ENCODE results near the gene FAF1.

The FAF1 gene

GRCh38 chr1:50476800-50477199 lies 483.3 kb downstream of the FAF1 start:
- Histone ChIP-seq H3K4me3 (ENCODE audit: low read length) (no peak overlapping the region), H3K27me3 (ENCODE audit: control insufficient read depth, low read length) (no peaks in the 10 kb centered on the region), H3K9me2 (replicated peaks; ENCODE audit: control insufficient read depth, low read length) (no peaks in the 10 kb centered on the region), H3K79me2 (ENCODE audit: control insufficient read depth, low read length) (no peaks in the 10 kb centered on the region), H3F3A (ENCODE audit: control insufficient read depth, insufficient read depth) (no peaks in the 10 kb centered on the region), H3K9me3 (ENCODE audit: control insufficient read depth, insufficient read depth, low read length) (no peaks in the 10 kb centered on the region), H3K36me3 (ENCODE audit: control insufficient read depth, low read length) (peaks cover 22% of the 10 kb centered on the region), H3K27ac (ENCODE audit: low read depth, low read length) (no peak overlapping the region), H3K4me1 (ENCODE audit: control insufficient read depth, low read length) (peaks cover 17% of the 10 kb centered on the region), H4K20me1 (ENCODE audit: control insufficient read depth, insufficient read depth, low read depth, low read length) (no peaks in the 10 kb centered on the region), H3K4me2 (ENCODE audit: low read length) (peak overlapping the region; percentile 23)
- TF ChIP-seq CTCF (IDR thresholded peaks at IDR 0.05; ENCODE audit: low read depth, low read length, poor library complexity, severe bottlenecking) (no peak), EZH2phosphoT487 (IDR thresholded peaks at IDR 0.05; ENCODE audit: borderline replicate concordance, low read length) (no peak)

DNA sequence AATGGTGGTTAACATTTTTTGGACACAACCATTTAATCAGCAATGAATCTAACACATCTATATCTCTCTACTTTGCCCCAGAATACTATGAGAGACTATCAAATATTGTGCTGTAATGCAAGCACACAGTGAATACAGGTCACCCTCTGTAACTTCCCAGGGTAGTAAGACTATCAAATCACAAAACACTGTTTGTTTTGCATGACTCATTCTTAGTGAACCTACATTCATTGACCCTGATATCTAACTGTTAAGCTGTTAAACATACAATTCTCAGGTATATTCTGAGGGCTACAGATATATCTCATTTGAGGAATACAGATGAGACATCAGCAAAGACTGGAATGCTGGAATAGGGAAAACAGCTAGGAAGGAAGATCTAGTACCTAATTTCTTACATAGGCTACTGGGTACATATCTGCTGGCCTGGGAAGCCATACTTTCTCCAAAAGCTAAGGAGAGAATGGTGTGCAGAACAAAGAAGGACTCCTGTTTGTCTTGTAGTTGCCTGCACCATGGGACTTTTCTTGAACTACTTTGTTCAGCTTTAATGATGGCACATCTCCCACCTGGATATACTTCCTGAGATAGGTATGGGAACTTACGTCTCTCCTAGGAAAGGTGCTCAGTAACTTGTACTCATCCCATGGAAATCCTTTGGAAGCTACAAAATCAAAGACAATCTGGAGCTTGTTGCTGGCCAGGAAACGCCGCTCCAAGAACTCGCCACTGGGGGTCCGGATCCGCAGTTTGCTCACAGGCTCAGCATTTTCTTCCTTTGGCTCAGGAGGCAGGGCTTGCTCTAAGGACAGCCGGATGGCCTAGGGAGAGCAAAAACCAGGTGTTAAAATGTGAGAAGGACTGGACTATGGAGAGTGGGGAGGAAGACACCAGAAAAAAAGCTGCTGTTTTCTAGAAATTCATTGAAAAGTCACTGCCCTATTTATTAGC lies 484.9 kb downstream of the FAF1 start:
- H3K27ac ChIP-seq (ENCODE audit: low read depth, low read length): no peak overlapping the region
- H3K9me2 ChIP-seq (replicated peaks; ENCODE audit: control insufficient read depth, low read length): no peaks in the 10 kb centered on the region
- H3K4me3 ChIP-seq (ENCODE audit: low read length): no peak overlapping the region
- H3K9me3 ChIP-seq (ENCODE audit: control insufficient read depth, insufficient read depth, low read length): no peaks in the 10 kb centered on the region
- H3K27me3 ChIP-seq (ENCODE audit: control insufficient read depth, low read length): no peaks in the 10 kb centered on the region
- no peak overlapping the region for H3K4me2 ChIP-seq (ENCODE audit: low read length)
- peaks cover 17% of the 10 kb centered on the region for H3K4me1 ChIP-seq (ENCODE audit: control insufficient read depth, low read length)
- TF ChIP-seq CTCF (IDR thresholded peaks at IDR 0.05; ENCODE audit: low read depth, low read length, poor library complexity, severe bottlenecking): no peak
- TF ChIP-seq EZH2phosphoT487 (IDR thresholded peaks at IDR 0.05; ENCODE audit: borderline replicate concordance, low read length): no peak
- H3F3A ChIP-seq (ENCODE audit: control insufficient read depth, insufficient read depth): no peaks in the 10 kb centered on the region
- H3K36me3 ChIP-seq (ENCODE audit: control insufficient read depth, low read length): peaks cover 22% of the 10 kb centered on the region
- H4K20me1 ChIP-seq (ENCODE audit: control insufficient read depth, insufficient read depth, low read depth, low read length): no peaks in the 10 kb centered on the region
- no peaks in the 10 kb centered on the region for H3K79me2 ChIP-seq (ENCODE audit: control insufficient read depth, low read length)

- Histone ChIP-seq H3K4me1 (ENCODE audit: control insufficient read depth, low read length) (peaks cover 17% of the 10 kb centered on the region), H3K36me3 (ENCODE audit: control insufficient read depth, low read length) (peaks cover 26% of the 10 kb centered on the region), H3K79me2 (ENCODE audit: control insufficient read depth, low read length) (no peaks in the 10 kb centered on the region), H3K4me2 (ENCODE audit: low read length) (no peak overlapping the region), H3K9me3 (ENCODE audit: control insufficient read depth, insufficient read depth, low read length) (no peaks in the 10 kb centered on the region), H3K27me3 (ENCODE audit: control insufficient read depth, low read length) (no peaks in the 10 kb centered on the region), H3K4me3 (ENCODE audit: low read length) (no peak overlapping the region), H3K27ac (ENCODE audit: low read depth, low read length) (no peak overlapping the region), H3F3A (ENCODE audit: control insufficient read depth, insufficient read depth) (no peaks in the 10 kb centered on the region), H3K9me2 (replicated peaks; ENCODE audit: control insufficient read depth, low read length) (no peaks in the 10 kb centered on the region), H4K20me1 (ENCODE audit: control insufficient read depth, insufficient read depth, low read depth, low read length) (no peaks in the 10 kb centered on the region)
- TF ChIP-seq EZH2phosphoT487 (IDR thresholded peaks at IDR 0.05; ENCODE audit: borderline replicate concordance, low read length) (no peak), CTCF (IDR thresholded peaks at IDR 0.05; ENCODE audit: low read depth, low read length, poor library complexity, severe bottlenecking) (no peak)
Observed at GRCh38 chr1:50473513-50473912, 486.6 kb downstream of the FAF1 start.

Data from DOHH2 (cell line).